CD4-positive, alpha-beta T cell treated with Interferon gamma for 1 hour (primary cell): Measurements from ENCODE around the gene LYG1.

Experiments
- DNase-seq: peaks from one replicate; pipeline ENCODE4 v3.0.0-alpha.2; 2020

LYG1 gene

DNA sequence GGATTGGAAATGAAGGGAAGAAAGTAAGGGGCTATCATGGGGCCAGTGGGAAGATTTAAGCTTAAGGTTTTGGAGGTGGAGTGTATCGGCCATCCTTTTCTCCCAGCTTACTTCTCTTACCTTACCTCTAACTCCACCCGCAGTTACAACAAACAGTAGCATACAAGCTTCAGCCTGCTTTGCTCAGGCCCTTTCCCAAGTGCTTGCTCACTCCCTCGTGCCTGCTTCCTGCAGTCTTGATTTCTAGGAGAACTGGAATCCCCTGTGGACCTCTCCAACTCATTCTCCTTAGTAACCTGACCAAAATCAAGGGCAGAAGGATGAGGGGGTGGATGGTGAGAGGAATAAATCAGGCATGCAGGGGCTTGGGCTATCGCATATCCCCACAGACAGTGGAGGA, 39.8 kb downstream of the LYG1 start:
- DNase-seq = no peak

DNA sequence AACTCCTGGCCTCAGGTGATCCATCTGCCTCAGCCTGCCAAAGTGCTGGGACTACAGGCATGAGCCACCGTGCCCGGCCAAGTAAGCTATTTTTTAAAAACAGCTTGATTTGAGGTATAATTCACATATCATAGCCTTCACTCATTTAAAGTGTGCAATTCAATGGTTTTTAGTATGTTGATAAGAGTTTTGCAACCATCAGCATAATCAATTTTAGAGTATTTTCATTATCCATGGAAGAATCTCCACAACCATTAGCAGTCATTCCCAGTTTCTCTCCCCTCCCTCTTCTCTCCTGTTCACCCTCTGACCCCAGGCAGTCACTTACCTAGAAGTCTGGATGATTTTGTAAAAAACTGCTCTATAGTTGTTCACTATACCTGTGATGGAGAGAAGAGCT, 40.8 kb downstream of the LYG1 start:
- no peak for DNase-seq

DNA sequence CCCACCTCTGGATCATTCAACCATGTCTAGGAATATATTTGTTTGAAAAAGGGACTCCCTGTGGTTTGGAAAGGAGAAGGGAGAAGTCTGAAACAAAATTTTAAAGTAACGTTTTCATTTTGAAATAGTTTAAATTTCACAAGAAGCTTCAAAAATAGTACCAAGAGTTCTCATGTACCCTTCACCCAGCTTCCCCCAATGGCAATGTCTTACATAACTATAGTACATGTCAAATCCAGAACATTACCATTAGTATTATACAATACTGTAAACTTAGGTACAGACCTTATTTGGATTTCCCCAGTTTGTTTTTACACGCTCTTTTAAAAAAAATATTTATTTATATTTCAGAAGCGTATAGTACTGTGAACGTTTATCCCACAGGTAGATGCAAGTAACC, 41.5 kb downstream of the LYG1 start:
- DNase-seq = no peak

DNA sequence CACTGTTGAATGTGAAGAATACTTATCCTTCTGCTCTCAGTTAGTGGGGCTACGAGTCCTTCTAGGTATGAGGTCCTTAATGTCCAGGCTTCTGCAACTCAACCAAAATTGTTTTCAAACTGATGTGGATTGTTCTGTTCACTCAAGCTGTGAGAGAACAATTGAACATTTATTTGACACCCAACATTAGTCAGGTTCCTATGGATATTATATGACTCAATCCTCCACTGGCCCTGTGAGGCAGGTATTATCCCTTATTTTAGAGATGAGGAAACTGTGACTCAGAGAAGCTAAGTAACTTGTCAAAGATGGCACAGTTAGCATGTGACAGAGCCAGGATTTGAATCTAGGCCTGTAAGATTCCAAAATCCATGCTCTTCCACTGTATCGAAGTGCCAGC, 44.3 kb downstream of the LYG1 start:
- DNase-seq = no peak

DNA sequence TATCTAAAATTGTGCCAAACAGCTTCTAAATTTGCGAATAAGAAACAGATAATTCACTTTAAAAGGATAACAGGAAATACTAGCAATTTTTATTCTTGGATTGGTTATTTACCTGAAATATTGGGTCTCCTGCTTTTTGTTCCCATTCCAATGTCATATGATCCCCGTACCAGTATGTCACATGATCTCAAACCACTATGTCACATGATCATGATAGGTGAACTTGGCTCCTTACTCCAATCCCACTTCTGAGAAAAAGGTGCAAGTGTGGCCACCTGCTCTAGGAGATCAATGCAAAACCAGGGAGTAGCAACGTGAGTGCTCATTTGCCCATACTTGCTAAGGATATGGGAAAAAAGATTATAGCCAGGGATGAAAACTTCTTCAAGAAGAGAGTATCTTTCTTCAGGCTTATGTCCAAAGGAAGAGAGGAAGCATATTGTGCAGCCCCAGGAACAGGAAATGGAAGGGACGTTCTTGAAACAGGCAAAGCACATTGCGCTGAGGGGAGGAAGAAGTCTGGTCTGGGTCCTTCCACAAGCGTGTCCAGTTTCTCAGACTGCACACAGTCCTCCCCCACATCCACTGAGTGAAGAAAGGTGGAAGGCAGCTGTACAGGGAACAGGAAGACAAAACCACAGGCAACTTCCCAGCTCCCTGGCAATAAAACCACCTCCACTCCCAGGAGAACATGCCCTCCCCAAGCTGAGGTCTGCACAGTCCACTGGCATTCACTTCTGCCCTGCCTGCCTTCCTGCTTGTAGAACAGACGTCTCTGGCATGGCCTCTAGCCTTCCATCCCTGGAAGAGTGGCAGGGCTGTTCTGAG, 45.3 kb downstream of the LYG1 start, which contains the start of gene LYG2:
Gene LYG2, minus strand, starts transcription at position 176 of the 828 bp plus-strand sequence. CDS start 1,406 bp downstream, outside the sequence.
- DNase-seq = no peak

DNA sequence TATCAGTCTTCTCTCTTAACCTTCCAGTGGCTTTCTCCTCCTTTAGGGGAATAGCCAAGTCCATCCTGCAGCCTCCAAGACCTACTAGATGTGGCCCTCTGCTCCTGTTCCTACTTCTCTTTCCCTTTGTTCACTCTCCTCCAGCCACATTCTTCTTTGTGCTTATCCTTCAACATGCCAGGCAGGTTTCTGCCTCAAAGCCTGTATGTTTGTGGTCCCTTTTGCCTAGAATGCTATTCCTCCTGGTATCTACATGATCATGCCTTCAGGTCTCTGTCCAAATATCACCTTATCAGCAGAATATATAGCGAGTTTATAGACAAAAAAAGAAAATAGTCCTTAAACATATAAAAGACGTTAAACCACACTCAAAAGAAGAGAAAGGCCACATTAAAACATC, 51.0 kb downstream of the LYG1 start:
- DNase-seq = no peak

DNA sequence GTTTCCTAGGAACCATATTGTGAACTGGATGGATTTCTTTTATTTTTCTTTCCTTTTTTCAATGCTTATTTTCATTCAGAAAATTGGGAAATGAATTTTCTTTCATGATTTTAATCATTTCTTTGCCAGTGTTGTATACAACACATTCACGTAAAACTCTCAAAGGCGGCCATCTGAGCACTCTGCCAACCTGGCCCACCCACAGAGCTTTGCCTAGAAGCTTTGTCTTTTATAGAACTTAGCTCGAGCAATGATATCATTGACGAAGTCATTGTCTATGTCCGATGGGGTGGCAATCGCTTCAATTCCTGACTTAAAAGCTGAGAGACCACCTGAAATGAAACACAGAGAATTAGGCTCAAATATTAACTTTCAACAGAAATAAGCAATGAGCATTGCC, 58.8 kb downstream of the LYG1 start:
- DNase-seq = no peak

DNA sequence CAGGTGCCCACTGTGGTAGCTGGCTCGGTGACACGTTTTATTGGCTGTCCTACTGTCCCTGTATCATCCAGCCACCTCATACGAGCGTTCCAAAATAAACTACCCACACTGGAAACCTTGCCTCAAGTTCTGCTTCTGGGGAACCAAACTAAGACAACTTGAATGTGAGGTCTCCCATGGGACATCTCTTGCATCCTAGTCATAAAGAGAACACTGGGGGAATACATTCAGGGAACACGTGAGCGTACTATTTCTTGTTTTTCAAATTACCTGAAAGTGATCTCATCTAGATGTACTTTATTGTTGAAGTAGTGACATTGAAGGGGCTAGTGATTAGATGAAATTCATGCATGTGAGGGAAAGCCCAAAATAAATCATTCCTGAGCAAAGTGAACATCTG, 60.6 kb downstream of the LYG1 start:
- no peak for DNase-seq

DNA sequence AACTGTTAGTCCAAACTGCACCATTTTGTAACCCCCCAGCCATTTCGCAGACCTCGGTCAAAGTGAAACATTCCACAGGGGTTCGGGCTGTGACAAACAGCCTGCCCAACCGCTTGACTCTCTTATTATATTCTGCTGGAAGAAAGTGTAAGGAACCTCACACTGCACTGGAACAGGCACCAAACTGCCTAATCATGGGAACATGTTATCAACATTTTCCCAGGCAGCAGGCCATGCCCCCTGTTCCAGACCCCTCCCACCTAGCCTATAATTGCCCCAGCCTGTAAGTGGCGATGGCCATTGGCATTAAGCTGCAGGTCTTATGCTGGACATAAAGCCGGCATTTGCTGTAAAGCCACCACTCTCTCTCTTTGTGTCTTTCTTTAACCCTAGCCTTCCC, 62.4 kb downstream of the LYG1 start:
- DNase-seq = no peak
